Mucosa of descending colon (tissue), 3 donors: ENCODE measurements around the gene PPP2R5C. TPM values are rescaled to one million over a fixed set of nuclear protein-coding genes. Genes with fewer than 3 reads are reported as not detected.

Experiments
- ATAC-seq: fragments of 200-7000 bp; cut with Tn5 transposase; one replicate; pipeline ENCODE4 v1.9.1; 2020; ENCODE audit warnings: mild to moderate bottlenecking, moderate library complexity
- DNase-seq, 3 donors: peaks; one replicate each; pipeline ENCODE4 v3.0.0-alpha.2; 2020
- H3K36me3 ChIP-seq: fragments of 200-600 bp; one replicate; pipeline ENCODE4 v1.8.0; 2021; ENCODE audit warnings: low read depth, mild to moderate bottlenecking
- H3K4me1 ChIP-seq: fragments of 200-600 bp; one replicate; pipeline ENCODE4 v1.8.0; 2021; ENCODE audit warnings: low read depth, mild to moderate bottlenecking
- H3K4me3 ChIP-seq: fragments of 200-600 bp; one replicate; pipeline ENCODE4 v1.8.0; 2021; ENCODE audit warnings: mild to moderate bottlenecking
- H3K9me3 ChIP-seq: fragments of 200-600 bp; one replicate; pipeline ENCODE4 v1.8.0; 2021; ENCODE audit warnings: mild to moderate bottlenecking
- intact Hi-C, 2 donors: fragments of 100-400 bp; cut with DNase I in 1 of 2; cut with micrococcal nuclease in 1 of 2; formaldehyde crosslinking; loops; one replicate each; pipeline versions ENCODE4 v1.11.0 to v1.11.1; 2022; cut with DNase I, micrococcal nuclease
- total RNA-seq, 3 donors: library from RNA; stranded (reverse); fragmentation: NEBNext Ultra II Directional in 2 of 3; extraction: Animal tissue kit (Norgen Biotek cat#: 25700) in 2 of 3; gene quantifications; one replicate each; pipeline versions ENCODE4 v1.2.1 to v1.2.4, GENCODE V29; 2021 to 2023
- TF ChIP-seq, protein P1 (sequence below): fragments of 200-600 bp; IDR thresholded peaks from one replicate; pipeline ENCODE4 v1.8.0; 2022; ENCODE audit warnings: antibody characterized with exemption, mild to moderate bottlenecking
- donor health status: DM: no; HTN: no; CAD: no; lungs with moderate emphysema.
- donor health status: DM: no; HTN: no; CAD: no.
- donor health status: DM: no; HTN: yes; CAD: no.

The PPP2R5C gene
- total RNA-seq, 3 donors from 2014 or later = 131 to 173 (median 160) TPM

DNA sequence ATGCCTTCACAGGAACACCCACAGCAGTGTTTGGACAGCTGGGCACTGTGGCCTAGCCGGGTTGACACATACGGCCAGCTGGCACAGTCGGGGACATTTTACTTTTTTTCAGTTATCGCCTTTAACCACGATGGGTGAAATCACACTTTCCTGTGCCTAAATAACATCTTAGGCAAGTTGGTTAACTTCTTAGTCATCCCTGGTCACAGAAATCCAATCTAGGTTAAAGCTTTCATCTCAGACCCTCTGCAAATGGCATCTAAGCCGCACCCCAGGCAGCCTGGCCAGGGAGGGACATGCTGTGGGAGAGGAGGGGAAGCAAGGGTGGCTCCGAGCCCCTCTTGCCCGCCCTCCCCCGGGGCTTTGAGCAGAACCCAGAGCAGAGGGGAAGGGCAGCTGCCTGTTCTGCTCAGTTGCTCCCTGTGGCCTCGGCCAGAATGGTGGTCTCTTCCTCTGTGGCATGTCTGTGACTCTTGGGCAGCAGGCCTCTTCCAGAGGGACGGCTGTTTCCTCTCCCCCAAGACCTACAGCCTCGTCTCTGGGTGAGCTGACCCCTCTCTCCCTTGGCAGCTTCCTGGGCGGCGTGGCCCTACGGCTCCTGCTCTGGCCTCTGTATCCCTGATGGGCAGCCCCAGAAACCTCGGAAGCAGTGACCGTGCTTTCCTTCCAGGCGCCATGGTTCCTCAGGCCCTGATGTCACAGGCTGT is 117.5 kb downstream of the PPP2R5C start:
- TF ChIP-seq, protein P1, sequence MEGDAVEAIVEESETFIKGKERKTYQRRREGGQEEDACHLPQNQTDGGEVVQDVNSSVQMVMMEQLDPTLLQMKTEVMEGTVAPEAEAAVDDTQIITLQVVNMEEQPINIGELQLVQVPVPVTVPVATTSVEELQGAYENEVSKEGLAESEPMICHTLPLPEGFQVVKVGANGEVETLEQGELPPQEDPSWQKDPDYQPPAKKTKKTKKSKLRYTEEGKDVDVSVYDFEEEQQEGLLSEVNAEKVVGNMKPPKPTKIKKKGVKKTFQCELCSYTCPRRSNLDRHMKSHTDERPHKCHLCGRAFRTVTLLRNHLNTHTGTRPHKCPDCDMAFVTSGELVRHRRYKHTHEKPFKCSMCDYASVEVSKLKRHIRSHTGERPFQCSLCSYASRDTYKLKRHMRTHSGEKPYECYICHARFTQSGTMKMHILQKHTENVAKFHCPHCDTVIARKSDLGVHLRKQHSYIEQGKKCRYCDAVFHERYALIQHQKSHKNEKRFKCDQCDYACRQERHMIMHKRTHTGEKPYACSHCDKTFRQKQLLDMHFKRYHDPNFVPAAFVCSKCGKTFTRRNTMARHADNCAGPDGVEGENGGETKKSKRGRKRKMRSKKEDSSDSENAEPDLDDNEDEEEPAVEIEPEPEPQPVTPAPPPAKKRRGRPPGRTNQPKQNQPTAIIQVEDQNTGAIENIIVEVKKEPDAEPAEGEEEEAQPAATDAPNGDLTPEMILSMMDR = no peak
- DNase-seq (no peak), ATAC-seq (peak; percentile 30)
- Histone ChIP-seq H3K36me3 (no peaks in the 10 kb centered on the region), H3K4me1 (peaks cover 32% of the 10 kb centered on the region), H3K4me3 (no peak overlapping the region), H3K9me3 (no peaks in the 10 kb centered on the region)
- intact Hi-C loops = no loop called here

DNA sequence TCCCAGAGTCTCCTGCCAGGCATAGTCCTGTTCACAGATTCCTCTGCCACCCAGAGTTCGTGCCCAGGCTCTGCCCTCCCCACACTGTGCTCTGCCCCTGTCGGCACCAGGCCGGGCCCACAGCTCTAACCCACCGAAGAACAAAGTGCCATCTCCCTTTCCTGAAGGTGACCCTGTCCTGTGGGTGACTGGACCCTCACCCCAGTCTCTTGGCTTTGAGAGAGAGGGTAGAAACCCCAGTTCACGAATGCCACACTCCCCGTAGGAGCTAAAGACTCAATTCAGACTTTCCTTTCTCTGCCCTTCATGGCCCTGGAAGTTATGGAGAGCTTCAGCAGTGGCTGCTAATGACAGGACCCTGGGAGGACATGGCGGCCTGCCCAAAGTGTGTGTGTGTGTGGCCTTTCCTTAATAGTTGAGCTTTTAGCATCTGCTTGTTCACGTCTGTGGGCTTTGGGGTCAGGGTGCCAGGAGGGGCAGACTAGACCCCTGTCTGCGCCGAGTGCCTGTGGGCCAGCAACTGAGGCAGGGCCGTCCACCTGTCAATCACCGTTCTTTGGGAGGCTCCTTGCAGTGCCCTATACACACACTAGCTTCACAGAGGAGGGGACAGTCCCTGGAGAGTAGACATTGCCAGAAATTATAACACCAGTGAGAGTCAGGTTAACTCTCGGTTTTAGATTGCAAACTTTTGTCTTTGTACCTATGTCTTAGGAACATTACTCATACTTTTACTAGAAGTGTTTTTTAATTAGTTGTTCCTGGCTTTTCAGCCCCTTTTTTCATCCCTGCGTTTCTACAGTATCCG is 118.2 kb downstream of the PPP2R5C start:
- Histone ChIP-seq H3K9me3 (no peaks in the 10 kb centered on the region), H3K4me3 (no peak overlapping the region), H3K4me1 (peaks cover 32% of the 10 kb centered on the region), H3K36me3 (no peaks in the 10 kb centered on the region)
- TF ChIP-seq, protein P1 = no peak
- ATAC-seq (no peak), DNase-seq (no peak)
- intact Hi-C loops = no loop called here

DNA sequence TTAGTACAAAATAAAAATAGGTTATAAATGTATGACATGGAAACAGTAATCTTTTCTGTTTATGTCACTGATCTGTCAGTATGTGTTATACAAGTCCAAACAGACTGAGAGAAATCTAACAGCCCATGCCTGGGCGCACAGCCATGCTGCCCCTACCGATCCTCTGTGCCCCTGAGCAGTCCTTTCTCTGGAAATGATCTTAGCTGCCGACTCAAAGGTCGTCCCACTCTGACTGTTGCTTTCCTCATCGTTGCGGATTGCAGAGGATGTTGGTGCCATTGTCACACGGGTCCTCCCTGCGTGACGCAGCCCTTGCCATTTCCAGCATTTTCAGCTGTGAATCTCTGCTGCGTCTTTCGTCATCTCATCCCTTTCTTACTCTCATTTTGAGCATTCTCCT is 119.9 kb downstream of the PPP2R5C start:
- intact Hi-C loops = no loop called here
- Histone ChIP-seq H3K36me3 (no peaks in the 10 kb centered on the region), H3K9me3 (no peaks in the 10 kb centered on the region), H3K4me1 (peaks cover 23% of the 10 kb centered on the region), H3K4me3 (no peak overlapping the region)
- no peak for ATAC-seq
- TF ChIP-seq, protein P1 = no peak
- no peak for DNase-seq

DNA sequence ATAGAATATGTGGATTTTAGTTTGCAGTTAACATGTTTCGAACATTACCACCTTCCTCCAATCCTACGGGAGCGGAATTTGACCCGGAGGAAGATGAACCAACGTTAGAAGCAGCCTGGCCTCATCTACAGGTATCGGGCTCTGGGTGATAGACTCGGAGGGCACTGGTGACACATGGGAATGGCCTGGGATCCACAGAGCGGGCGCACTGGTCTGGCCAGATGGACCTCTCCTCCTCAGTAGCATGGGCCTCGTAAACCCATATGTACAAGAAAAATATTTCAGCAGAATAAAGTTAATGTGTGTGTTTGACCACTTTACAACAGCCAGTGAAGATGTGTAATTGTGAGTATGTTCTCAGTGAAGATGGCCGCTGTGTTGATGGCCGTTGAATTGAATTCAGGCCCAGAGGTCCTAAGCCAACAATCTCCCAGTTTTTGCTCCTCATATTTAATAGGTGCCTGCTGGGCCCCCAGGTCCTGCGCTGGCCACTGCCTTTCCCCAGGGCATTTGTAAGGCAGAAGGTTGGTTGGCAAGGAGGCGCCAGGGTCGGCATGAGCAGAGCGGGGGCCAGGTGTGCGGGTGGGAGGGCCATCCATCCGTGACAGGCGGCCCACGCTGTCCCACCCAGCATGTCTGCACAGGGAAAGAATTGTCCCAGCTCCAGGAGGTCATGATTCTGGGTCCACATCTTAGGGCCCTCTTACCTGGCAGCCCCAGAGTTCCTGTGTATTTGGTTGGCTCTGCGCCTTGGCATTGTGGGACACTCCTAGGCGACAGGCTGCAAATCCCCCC is 120.8 kb downstream of the PPP2R5C start:
- peaks cover 16% of the 10 kb centered on the region for H3K4me1 ChIP-seq
- H3K4me3 ChIP-seq = no peak overlapping the region
- TF ChIP-seq, protein P1 = no peak
- no peaks in the 10 kb centered on the region for H3K36me3 ChIP-seq
- no peak for DNase-seq
- no peaks in the 10 kb centered on the region for H3K9me3 ChIP-seq
- ATAC-seq = no peak
- intact Hi-C loops = no loop called here

DNA sequence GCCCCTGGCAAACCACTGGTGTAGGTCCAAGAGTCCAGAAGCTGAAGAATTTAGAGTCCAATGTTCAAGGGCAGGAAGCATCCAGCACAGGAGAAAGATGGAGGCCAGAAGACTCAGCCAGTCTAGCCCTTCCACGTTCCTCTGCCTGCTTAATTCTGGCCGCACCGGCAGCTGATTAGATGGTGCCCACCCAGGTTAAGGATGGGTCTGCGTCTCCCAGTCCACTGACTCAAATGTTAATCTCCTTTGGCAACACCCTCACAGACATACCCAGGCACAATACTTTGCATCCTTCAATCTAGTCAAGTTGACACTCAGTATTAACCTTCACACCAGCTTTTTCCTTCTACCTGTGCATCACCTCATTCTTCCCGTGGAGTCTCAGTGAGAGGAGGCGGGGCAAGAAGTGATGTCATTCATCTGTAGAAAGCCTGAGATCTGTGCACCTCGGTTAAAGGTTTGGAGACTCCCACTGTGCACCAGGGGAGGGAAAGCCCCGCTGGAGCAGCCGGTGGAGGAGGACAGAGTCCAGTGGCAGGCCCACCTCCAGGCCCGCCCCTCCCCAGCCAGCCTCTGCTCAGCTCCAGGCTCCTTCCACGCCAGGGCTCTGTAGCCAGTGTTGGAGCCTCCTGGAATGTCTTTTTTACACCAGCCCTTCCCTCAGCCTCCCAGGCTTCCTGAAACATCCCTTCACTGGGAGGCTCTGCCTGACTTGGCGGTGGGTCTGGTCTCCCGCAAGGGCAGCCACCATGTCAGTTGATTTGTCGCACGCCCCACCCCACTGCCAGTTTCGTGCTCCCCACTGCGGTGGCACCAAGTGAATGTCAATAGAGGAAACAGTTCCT is 122.8 kb downstream of the PPP2R5C start:
- no peaks in the 10 kb centered on the region for H3K9me3 ChIP-seq
- ATAC-seq = no peak
- H3K4me3 ChIP-seq = no peak overlapping the region
- no peaks in the 10 kb centered on the region for H3K36me3 ChIP-seq
- TF ChIP-seq, protein P1 = no peak
- H3K4me1 ChIP-seq = no peaks in the 10 kb centered on the region
- intact Hi-C loops = no loop called here
- DNase-seq = no peak
